Measurements from ENCODE around the gene ROBO4. TPM values are rescaled to one million over a fixed set of nuclear protein-coding genes. Genes with fewer than 3 reads are reported as not detected.

Gene ROBO4
- total and polyA plus RNA-seq, 2 experiments from 2014 or later = 0.53 to 1.3 TPM

GRCh38 chr11:124884340-124884739 lies 13.3 kb downstream of the ROBO4 start:
- H4K20me1 ChIP-seq (ENCODE audit: insufficient read depth) = no peaks in the 10 kb centered on the region
- no peaks in the 10 kb centered on the region for H3K36me3 ChIP-seq (ENCODE audit: low read depth)
- no peak overlapping the region for H3K27ac ChIP-seq
- H3K4me3 ChIP-seq = no peak overlapping the region
- H3K4me1 ChIP-seq (ENCODE audit: insufficient read depth) = no peaks in the 10 kb centered on the region
- no peaks in the 10 kb centered on the region for H3K79me2 ChIP-seq (ENCODE audit: insufficient read depth)
- no peaks in the 10 kb centered on the region for H3K27me3 ChIP-seq (replicated peaks; ENCODE audit: insufficient read depth)
- no peak overlapping the region for H3K4me2 ChIP-seq (ENCODE audit: unreplicated experiment)
- no peak overlapping the region for H2AFZ ChIP-seq
- 95 to 100% methylated on average over 1 of the region's 1 CpG for WGBS, 2 experiments (ENCODE audit: low coverage in 1 of 2, low lambda C conversion rate in 2 of 2, missing lambda C conversion rate in 2 of 2)
- in situ Hi-C loops (cut with MboI) = no loop called here
- no peaks in the 10 kb centered on the region for H3F3A ChIP-seq (ENCODE audit: insufficient read depth)
- no peaks in the 10 kb centered on the region for H3K9me2 ChIP-seq (ENCODE audit: insufficient read depth)
- no peak for TF ChIP-seq EZH2 (IDR thresholded peaks at IDR 0.05; ENCODE audit: insufficient read depth, poor library complexity, severe bottlenecking)
- no peak for TF ChIP-seq EZH2phosphoT487 (IDR thresholded peaks at IDR 0.05; ENCODE audit: insufficient read depth, low read depth)
- H3K9me3 ChIP-seq (ENCODE audit: low read depth) = no peaks in the 10 kb centered on the region
- DNase-seq = no peak
- no peak overlapping the region for H3K9ac ChIP-seq

- in situ Hi-C loops (cut with MboI) = no loop called here
- no peak overlapping the region for H3K4me3 ChIP-seq
- H3K36me3 ChIP-seq (ENCODE audit: low read depth) = no peaks in the 10 kb centered on the region
- H2AFZ ChIP-seq = no peak overlapping the region
- H3F3A ChIP-seq (ENCODE audit: insufficient read depth) = no peaks in the 10 kb centered on the region
- H3K9ac ChIP-seq = no peak overlapping the region
- no peaks in the 10 kb centered on the region for H3K9me3 ChIP-seq (ENCODE audit: low read depth)
- H3K27me3 ChIP-seq (replicated peaks; ENCODE audit: insufficient read depth) = no peaks in the 10 kb centered on the region
- no peaks in the 10 kb centered on the region for H3K9me2 ChIP-seq (ENCODE audit: insufficient read depth)
- DNase-seq = no peak
- H4K20me1 ChIP-seq (ENCODE audit: insufficient read depth) = no peaks in the 10 kb centered on the region
- H3K79me2 ChIP-seq (ENCODE audit: insufficient read depth) = no peaks in the 10 kb centered on the region
- no peak overlapping the region for H3K27ac ChIP-seq
- H3K4me2 ChIP-seq (ENCODE audit: unreplicated experiment) = no peak overlapping the region
- 81 to 82% methylated on average over 11 of the region's 11 CpGs for WGBS, 2 experiments (ENCODE audit: low coverage in 1 of 2, low lambda C conversion rate in 2 of 2, missing lambda C conversion rate in 2 of 2)
- TF ChIP-seq EZH2phosphoT487 (IDR thresholded peaks at IDR 0.05; ENCODE audit: insufficient read depth, low read depth) = no peak
- TF ChIP-seq EZH2 (IDR thresholded peaks at IDR 0.05; ENCODE audit: insufficient read depth, poor library complexity, severe bottlenecking) = no peak
- H3K4me1 ChIP-seq (ENCODE audit: insufficient read depth) = no peaks in the 10 kb centered on the region
Observed at GRCh38 chr11:124882339-124883071, 15.2 kb downstream of the ROBO4 start.

- H3K9me3 ChIP-seq (ENCODE audit: low read depth) = no peaks in the 10 kb centered on the region
- H3K4me1 ChIP-seq (ENCODE audit: insufficient read depth) = no peaks in the 10 kb centered on the region
- H3K9ac ChIP-seq = no peak overlapping the region
- H3K4me2 ChIP-seq (ENCODE audit: unreplicated experiment) = no peak overlapping the region
- H3K4me3 ChIP-seq = no peak overlapping the region
- no peak for TF ChIP-seq EZH2 (IDR thresholded peaks at IDR 0.05; ENCODE audit: insufficient read depth, poor library complexity, severe bottlenecking)
- no peak for TF ChIP-seq EZH2phosphoT487 (IDR thresholded peaks at IDR 0.05; ENCODE audit: insufficient read depth, low read depth)
- no peaks in the 10 kb centered on the region for H3K36me3 ChIP-seq (ENCODE audit: low read depth)
- H3K9me2 ChIP-seq (ENCODE audit: insufficient read depth) = no peaks in the 10 kb centered on the region
- WGBS, 2 experiments (ENCODE audit: low coverage in 1 of 2, low lambda C conversion rate in 2 of 2, missing lambda C conversion rate in 2 of 2) = 69 to 73% methylated on average over 3 of the region's 3 CpGs
- in situ Hi-C loops (cut with MboI) = no loop called here
- no peaks in the 10 kb centered on the region for H3K79me2 ChIP-seq (ENCODE audit: insufficient read depth)
- no peak for DNase-seq
- H3K27ac ChIP-seq = no peak overlapping the region
- no peaks in the 10 kb centered on the region for H3K27me3 ChIP-seq (replicated peaks; ENCODE audit: insufficient read depth)
- H3F3A ChIP-seq (ENCODE audit: insufficient read depth) = no peaks in the 10 kb centered on the region
- H4K20me1 ChIP-seq (ENCODE audit: insufficient read depth) = no peaks in the 10 kb centered on the region
- no peak overlapping the region for H2AFZ ChIP-seq
Observed at GRCh38 chr11:124880958-124881357, 16.7 kb downstream of the ROBO4 start.

- DNase-seq = no peak
- H3K27ac ChIP-seq = no peak overlapping the region
- H3K9me2 ChIP-seq (ENCODE audit: insufficient read depth) = no peaks in the 10 kb centered on the region
Observed at GRCh38 chr11:124880290-124880611, 17.4 kb downstream of the ROBO4 start.

More at GRCh38 chr11:124880290-124880611, 17.4 kb downstream of the ROBO4 start:
- 86 to 90% methylated on average over 10 of the region's 10 CpGs for WGBS, 2 experiments (ENCODE audit: low coverage in 1 of 2, low lambda C conversion rate in 2 of 2, missing lambda C conversion rate in 2 of 2)
- Histone ChIP-seq H3K4me1 (ENCODE audit: insufficient read depth) (no peaks in the 10 kb centered on the region), H3K9me3 (ENCODE audit: low read depth) (no peaks in the 10 kb centered on the region), H3K4me3 (no peak overlapping the region), H3K27me3 (replicated peaks; ENCODE audit: insufficient read depth) (no peaks in the 10 kb centered on the region), H3F3A (ENCODE audit: insufficient read depth) (no peaks in the 10 kb centered on the region), H3K4me2 (ENCODE audit: unreplicated experiment) (no peak overlapping the region), H4K20me1 (ENCODE audit: insufficient read depth) (no peaks in the 10 kb centered on the region), H3K79me2 (ENCODE audit: insufficient read depth) (no peaks in the 10 kb centered on the region), H2AFZ (no peak overlapping the region), H3K9ac (no peak overlapping the region), H3K36me3 (ENCODE audit: low read depth) (no peaks in the 10 kb centered on the region)
- in situ Hi-C loops (cut with MboI) = no loop called here
- TF ChIP-seq EZH2 (IDR thresholded peaks at IDR 0.05; ENCODE audit: insufficient read depth, poor library complexity, severe bottlenecking) = no peak
- no peak for TF ChIP-seq EZH2phosphoT487 (IDR thresholded peaks at IDR 0.05; ENCODE audit: insufficient read depth, low read depth)
